IMR-90 (cell line): Measurements from ENCODE around the gene FOXP1. TPM values are rescaled to one million over a fixed set of nuclear protein-coding genes. Genes with fewer than 3 reads are reported as not detected.

ENCODE experiments used
- ATAC-seq: fragments of 200-7000 bp; cut with Tn5 transposase; 2 replicates; pipeline ENCODE4 v1.9.1; 2020; ENCODE audit warnings: low read depth, mild to moderate bottlenecking, moderate library complexity
- BruUV-seq: library from RNA; stranded (reverse); fragments of 400-500 nt; replicated peaks from 2 replicates; lab custom pipeline; 2021; lab: Mats Ljungman, UMichigan
- CTCF ChIA-PET: fragments of 300-600 bp; formaldehyde crosslinking; extraction: SDS; loops from one replicate; lab custom pipeline; 2021; ENCODE audit warnings: antibody characterized with exemption; lab: Yijun Ruan, JAX
- POLR2A ChIA-PET: fragments of 300-600 bp; sonication (Branson Sonifier 250); formaldehyde crosslinking; loops from one replicate; lab custom pipeline; 2022; ENCODE audit warnings: antibody characterized with exemption; ENCODE audit not compliant: unreplicated experiment; lab: Charles Lee
- DNase-seq: peaks from one replicate; pipeline ENCODE4 v3.0.0; 2013
- H2AFZ ChIP-seq: replicated peaks from 2 replicates; pipeline ENCODE3; 2013; ENCODE audit warnings: low read length, mild to moderate bottlenecking; ENCODE audit not compliant: poor library complexity
- H2AK5ac ChIP-seq: 2 replicates; pipeline ENCODE4 v1.6.1; 2013; ENCODE audit warnings: low read depth, low read length, inconsistent platforms
- H2AK9ac ChIP-seq: replicated peaks from 2 replicates; pipeline ENCODE3; 2013; ENCODE audit warnings: mild to moderate bottlenecking, low read depth, low read length, moderate library complexity; ENCODE audit not compliant: poor library complexity
- H2BK120ac ChIP-seq: 2 replicates; pipeline ENCODE4 v1.6.1; 2013; ENCODE audit warnings: low read depth, low read length, inconsistent platforms
- H2BK15ac ChIP-seq: 3 replicates; pipeline ENCODE4 v1.6.1; 2013; ENCODE audit warnings: low read depth, low read length, inconsistent platforms
- H2BK20ac ChIP-seq: 2 replicates; pipeline ENCODE4 v1.6.1; 2013; ENCODE audit warnings: low read depth, mild to moderate bottlenecking, inconsistent platforms, low read length, moderate library complexity
- H2BK5ac ChIP-seq: 2 replicates; pipeline ENCODE4 v1.6.1; 2013; ENCODE audit warnings: mild to moderate bottlenecking, low read depth, low read length, inconsistent platforms; ENCODE audit not compliant: poor library complexity, severe bottlenecking
- H3K14ac ChIP-seq: replicated peaks from 2 replicates; pipeline ENCODE4 v1.6.1; 2013; ENCODE audit warnings: low read depth, low read length, inconsistent platforms
- H3K18ac ChIP-seq: 2 replicates; pipeline ENCODE4 v1.6.1; 2013; ENCODE audit warnings: low read depth, low read length, control low read depth
- H3K23ac ChIP-seq: 2 replicates; pipeline ENCODE4 v1.6.1; 2013; ENCODE audit warnings: low read depth, low read length, inconsistent platforms
- H3K27ac ChIP-seq: 2 replicates; pipeline ENCODE4 v1.5.1; 2013; ENCODE audit warnings: mild to moderate bottlenecking, control low read depth, low read length; ENCODE audit not compliant: insufficient read depth
- H3K27me3 ChIP-seq: 2 replicates; pipeline ENCODE4 v1.6.1; 2013; ENCODE audit warnings: low read length; ENCODE audit not compliant: control insufficient read depth, insufficient read depth
- H3K36me3 ChIP-seq: 2 replicates; pipeline ENCODE4 v1.6.1; 2013; ENCODE audit warnings: low read length, mixed read lengths; ENCODE audit not compliant: control insufficient read depth, insufficient read depth
- H3K4ac ChIP-seq: 2 replicates; pipeline ENCODE4 v1.6.1; 2013; ENCODE audit warnings: low read depth, low read length, inconsistent platforms
- H3K4me1 ChIP-seq: 2 replicates; pipeline ENCODE4 v1.6.1; 2013; ENCODE audit warnings: low read length, mixed read lengths; ENCODE audit not compliant: control insufficient read depth, insufficient read depth
- H3K4me2 ChIP-seq: 2 replicates; pipeline ENCODE4 v1.6.1; 2013; ENCODE audit warnings: low read depth, mild to moderate bottlenecking, control low read depth, low read length, moderate library complexity
- H3K4me3 ChIP-seq: 2 replicates; pipeline ENCODE4 v1.5.1; 2013; ENCODE audit warnings: low read depth, mild to moderate bottlenecking, control low read depth, low read length, moderate library complexity; ENCODE audit not compliant: insufficient read depth
- H3K56ac ChIP-seq: 2 replicates; pipeline ENCODE4 v1.6.1; 2013; ENCODE audit warnings: low read length, inconsistent platforms; ENCODE audit not compliant: insufficient read depth; ENCODE audit errors: extremely low read depth
- H3K79me1 ChIP-seq, 2 experiments: 2 replicates each; pipeline ENCODE4 v1.6.1; 2013; ENCODE audit warnings: low read length in 2 of 2, inconsistent platforms in 1 of 2, low read depth in 1 of 2
- H3K9ac ChIP-seq: 2 replicates; pipeline ENCODE4 v1.6.1; 2013; ENCODE audit warnings: low read depth, low read length, control low read depth
- H3K9me1 ChIP-seq: 2 replicates; pipeline ENCODE4 v1.6.1; 2013; ENCODE audit warnings: low read length, inconsistent platforms; ENCODE audit not compliant: insufficient read depth
- H3K9me3 ChIP-seq: 2 replicates; pipeline ENCODE4 v1.6.1; 2013; ENCODE audit warnings: low read length; ENCODE audit not compliant: control insufficient read depth, insufficient read depth
- H4K20me1 ChIP-seq: 2 replicates; pipeline ENCODE4 v1.6.1; 2013; ENCODE audit warnings: low read length, inconsistent platforms; ENCODE audit not compliant: insufficient read depth
- H4K5ac ChIP-seq: 2 replicates; pipeline ENCODE4 v1.6.1; 2013; ENCODE audit warnings: mild to moderate bottlenecking, low read depth, low read length, control low read depth
- H4K8ac ChIP-seq, 2 experiments: 2 replicates each; pipeline ENCODE4 v1.6.1; 2013; ENCODE audit warnings: low read depth in 2 of 2, low read length in 2 of 2, control low read depth in 1 of 2, inconsistent platforms in 1 of 2
- H4K91ac ChIP-seq: 2 replicates; pipeline ENCODE4 v1.6.1; 2013; ENCODE audit warnings: low read depth, low read length, inconsistent platforms; ENCODE audit not compliant: insufficient read depth
- BHLHE40 ChIP-seq: fragments of 150-350 bp; IDR thresholded peaks from 2 replicates; pipeline ENCODE4 v1.6.1; 2016; ENCODE audit warnings: mild to moderate bottlenecking, low read depth, low read length
- CEBPB ChIP-seq: IDR thresholded peaks from 2 replicates; pipeline ENCODE4 v1.6.1; 2012; ENCODE audit warnings: low read depth, low read length, improper control_type of control experiment
- CHD1 ChIP-seq: IDR thresholded peaks from 2 replicates; pipeline ENCODE4 v1.6.1; 2012; ENCODE audit warnings: low read depth, low read length, improper control_type of control experiment
- FOS ChIP-seq: fragments of 150-350 bp; IDR thresholded peaks from 2 replicates; pipeline ENCODE4 v1.6.1; 2016; ENCODE audit warnings: low read depth, low read length
- MAZ ChIP-seq: IDR thresholded peaks from 2 replicates; pipeline ENCODE4 v1.6.1; 2012; ENCODE audit warnings: low read depth, mild to moderate bottlenecking, low read length, improper control_type of control experiment, moderate library complexity, borderline replicate concordance
- MXI1 ChIP-seq: IDR thresholded peaks from 2 replicates; pipeline ENCODE4 v1.6.1; 2012; ENCODE audit warnings: low read depth, mild to moderate bottlenecking, low read length, moderate library complexity, borderline replicate concordance
- NFE2L2 ChIP-seq: fragments of 150-350 bp; IDR thresholded peaks from 2 replicates; pipeline ENCODE4 v1.6.1; 2016; ENCODE audit warnings: low read depth, mild to moderate bottlenecking, low read length
- POLR2A ChIP-seq: IDR thresholded peaks from 2 replicates; pipeline ENCODE4 v1.6.1; 2012; ENCODE audit warnings: mild to moderate bottlenecking, low read depth, low read length
- RCOR1 ChIP-seq: IDR thresholded peaks from 2 replicates; pipeline ENCODE4 v1.6.1; 2012; ENCODE audit warnings: mild to moderate bottlenecking, low read length, improper control_type of control experiment; ENCODE audit not compliant: insufficient replicate concordance
- RFX5 ChIP-seq: IDR thresholded peaks from 2 replicates; pipeline ENCODE4 v1.8.0; 2012; ENCODE audit warnings: low read depth, mild to moderate bottlenecking, low read length, moderate library complexity
- WGBS, 2 experiments: methylation state at CpG; one replicate each; pipeline versions ENCODE4 v1.1.5 to v1.1.7; 2013; ENCODE audit warnings: missing lambda C conversion rate in 2 of 2; ENCODE audit not compliant: insufficient read length in 1 of 2; ENCODE audit errors: extremely low coverage in 2 of 2; 5-methylcytosine and 5-hydroxymethylcytosine counted together
- dilution Hi-C: fragments of 300-500 bp; cut with HindIII; formaldehyde crosslinking; loops from one replicate; pipeline ENCODE4 v1.14.3; 2018; ENCODE audit warnings: low sequenced_read_pairs; ENCODE audit not compliant: unreplicated experiment
- in situ Hi-C: fragments of 300-500 bp; cut with MboI; formaldehyde crosslinking; loops from 3 replicates; pipeline ENCODE4 v1.14.3; 2019; ENCODE audit warnings: low sequenced_read_pairs, inconsistent platforms, mixed read lengths
- intact Hi-C: fragments of 100-400 bp; cut with micrococcal nuclease; formaldehyde crosslinking; loops from 2 replicates; pipeline ENCODE4 v1.10.0; 2022
- polyA plus RNA-seq, 3 experiments: library from polyadenylated mRNA; depleted of rRNA; stranded (reverse); fragments of >200 nt; gene quantifications; 2 replicates each; pipeline ENCODE4 v1.2.3, GENCODE V29; 2012; ENCODE audit warnings: low replicate concordance in 1 of 3
- total RNA-seq: library from RNA; depleted of rRNA; stranded (reverse); fragments of >200 nt; gene quantifications from 2 replicates; pipeline ENCODE4 v1.2.3, GENCODE V29; 2012
- TF ChIP-seq, protein P1 (sequence below): conservative IDR thresholded peaks from 2 replicates; pipeline ENCODE4 v1.5.1; 2012; ENCODE audit warnings: mild to moderate bottlenecking, low read depth, low read length, improper control_type of control experiment
- TF ChIP-seq, protein P2 (sequence below): fragments of 150-350 bp; IDR thresholded peaks from 2 replicates; pipeline ENCODE4 v1.6.1; 2017; ENCODE audit warnings: mild to moderate bottlenecking, antibody characterized with exemption, low read length, low read depth
- TF ChIP-seq, protein P3 (sequence below): fragments of 150-350 bp; IDR thresholded peaks from 2 replicates; pipeline ENCODE4 v1.6.1; 2016; ENCODE audit warnings: low read depth, mild to moderate bottlenecking, low read length, moderate library complexity, borderline replicate concordance

FOXP1 gene
- total and polyA plus RNA-seq, 2 of the 4 experiments (the other 2 are of a cell fraction) = 37.0 to 132 TPM

DNA sequence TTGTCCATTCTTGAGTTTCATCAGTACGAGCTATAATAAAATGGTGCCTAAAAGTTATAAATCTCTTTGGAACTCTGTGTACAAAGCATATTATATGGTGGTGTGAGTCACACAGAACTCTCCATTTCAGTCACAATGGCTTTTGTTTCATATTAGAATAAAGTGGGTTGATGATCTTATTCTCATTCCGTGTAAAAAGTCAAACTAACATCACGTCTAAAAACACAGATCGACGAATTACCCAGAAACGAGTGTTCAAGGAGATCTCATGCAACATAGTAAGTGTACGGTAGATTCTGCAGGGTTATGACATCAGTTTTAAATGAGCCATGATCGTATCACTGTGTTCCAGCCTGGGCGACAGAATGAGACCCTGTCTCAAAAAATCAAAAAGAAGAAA, 122.4 kb downstream of the FOXP1 start:
- peak overlapping the region; percentile 86 for H3K4ac ChIP-seq
- peaks cover 12% of the 10 kb centered on the region for H3K9me1 ChIP-seq
- ChIA-PET CTCF (interaction anchor here (0.5 kb wide), 1 partner anchor 301 kb away, joined by 3 read pairs; no protein-coding TSS in a partner anchor), POLR2A (no interaction called here)
- H3K9ac ChIP-seq = no peak overlapping the region
- BruUV-seq = no TSS peak
- no peaks in the 10 kb centered on the region for H3K36me3 ChIP-seq
- no peak overlapping the region for H3K4me3 ChIP-seq
- no peak overlapping the region for H2AK9ac ChIP-seq
- H2AK5ac ChIP-seq = peak overlapping the region; percentile 96; the same call in 1 of the 2 replicates
- no peak for ATAC-seq
- peak overlapping the region; percentile 61; the same call in 1 of the 2 replicates for H4K91ac ChIP-seq
- no peaks in the 10 kb centered on the region for H3K9me3 ChIP-seq
- peaks cover 8% of the 10 kb centered on the region for H3K4me1 ChIP-seq
- no peak overlapping the region for H4K5ac ChIP-seq
- intact Hi-C loops (no loop called here), dilution Hi-C loops (no loop called here), in situ Hi-C loops (no loop called here)
- H3K14ac ChIP-seq = peak overlapping the region; percentile 75
- H3K18ac ChIP-seq = peak overlapping the region; percentile 9; the same call in 1 of the 2 replicates
- H3K56ac ChIP-seq = peak overlapping the region; percentile 35; the same call in 1 of the 2 replicates
- H4K8ac ChIP-seq = peak overlapping the region in 1 of 2 experiments; percentile 35; a peak in 2 of 4 replicates
- no peak for TF ChIP-seq MXI1
- TF ChIP-seq RFX5 = no peak
- no peak for TF ChIP-seq RCOR1
- TF ChIP-seq, protein P1, sequence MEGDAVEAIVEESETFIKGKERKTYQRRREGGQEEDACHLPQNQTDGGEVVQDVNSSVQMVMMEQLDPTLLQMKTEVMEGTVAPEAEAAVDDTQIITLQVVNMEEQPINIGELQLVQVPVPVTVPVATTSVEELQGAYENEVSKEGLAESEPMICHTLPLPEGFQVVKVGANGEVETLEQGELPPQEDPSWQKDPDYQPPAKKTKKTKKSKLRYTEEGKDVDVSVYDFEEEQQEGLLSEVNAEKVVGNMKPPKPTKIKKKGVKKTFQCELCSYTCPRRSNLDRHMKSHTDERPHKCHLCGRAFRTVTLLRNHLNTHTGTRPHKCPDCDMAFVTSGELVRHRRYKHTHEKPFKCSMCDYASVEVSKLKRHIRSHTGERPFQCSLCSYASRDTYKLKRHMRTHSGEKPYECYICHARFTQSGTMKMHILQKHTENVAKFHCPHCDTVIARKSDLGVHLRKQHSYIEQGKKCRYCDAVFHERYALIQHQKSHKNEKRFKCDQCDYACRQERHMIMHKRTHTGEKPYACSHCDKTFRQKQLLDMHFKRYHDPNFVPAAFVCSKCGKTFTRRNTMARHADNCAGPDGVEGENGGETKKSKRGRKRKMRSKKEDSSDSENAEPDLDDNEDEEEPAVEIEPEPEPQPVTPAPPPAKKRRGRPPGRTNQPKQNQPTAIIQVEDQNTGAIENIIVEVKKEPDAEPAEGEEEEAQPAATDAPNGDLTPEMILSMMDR = no peak
- no peak for TF ChIP-seq FOS
- TF ChIP-seq MAZ = no peak
- TF ChIP-seq, protein P2, sequence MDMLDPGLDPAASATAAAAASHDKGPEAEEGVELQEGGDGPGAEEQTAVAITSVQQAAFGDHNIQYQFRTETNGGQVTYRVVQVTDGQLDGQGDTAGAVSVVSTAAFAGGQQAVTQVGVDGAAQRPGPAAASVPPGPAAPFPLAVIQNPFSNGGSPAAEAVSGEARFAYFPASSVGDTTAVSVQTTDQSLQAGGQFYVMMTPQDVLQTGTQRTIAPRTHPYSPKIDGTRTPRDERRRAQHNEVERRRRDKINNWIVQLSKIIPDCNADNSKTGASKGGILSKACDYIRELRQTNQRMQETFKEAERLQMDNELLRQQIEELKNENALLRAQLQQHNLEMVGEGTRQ = no peak
- TF ChIP-seq NFE2L2 = no peak
- no peak for TF ChIP-seq POLR2A
- TF ChIP-seq, protein P3, sequence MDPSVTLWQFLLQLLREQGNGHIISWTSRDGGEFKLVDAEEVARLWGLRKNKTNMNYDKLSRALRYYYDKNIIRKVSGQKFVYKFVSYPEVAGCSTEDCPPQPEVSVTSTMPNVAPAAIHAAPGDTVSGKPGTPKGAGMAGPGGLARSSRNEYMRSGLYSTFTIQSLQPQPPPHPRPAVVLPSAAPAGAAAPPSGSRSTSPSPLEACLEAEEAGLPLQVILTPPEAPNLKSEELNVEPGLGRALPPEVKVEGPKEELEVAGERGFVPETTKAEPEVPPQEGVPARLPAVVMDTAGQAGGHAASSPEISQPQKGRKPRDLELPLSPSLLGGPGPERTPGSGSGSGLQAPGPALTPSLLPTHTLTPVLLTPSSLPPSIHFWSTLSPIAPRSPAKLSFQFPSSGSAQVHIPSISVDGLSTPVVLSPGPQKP = no peak
- TF ChIP-seq CHD1 = no peak
- no peak for TF ChIP-seq BHLHE40
- no peak for TF ChIP-seq CEBPB
- DNase-seq = no peak
- H2BK120ac ChIP-seq = peak overlapping the region; percentile 92
- no peaks in the 10 kb centered on the region for H3K27me3 ChIP-seq
- no peak overlapping the region for H3K27ac ChIP-seq
- no peak overlapping the region for H3K4me2 ChIP-seq
- no peak overlapping the region for H2AFZ ChIP-seq
- peak overlapping the region; percentile 89 for H2BK20ac ChIP-seq
- H2BK5ac ChIP-seq = no peak overlapping the region
- peak overlapping the region; percentile 68; the same call in 1 of the 2 replicates for H3K23ac ChIP-seq
- no peaks in the 10 kb centered on the region for H4K20me1 ChIP-seq
- whole genome bisulfite sequencing, 2 experiments = 82% methylated on average over 5 of the region's 9 CpGs; no CpG with 5 or more reads in 1 of the 2 experiments
- H3K79me1 ChIP-seq = peaks cover 14 to 49% of the 10 kb centered on the region in 2 experiments; a peak in 3 of 4 replicates
- peak overlapping the region; percentile 26; the same call in 1 of the 3 replicates for H2BK15ac ChIP-seq
